ENCODE results near the gene LRRFIP1. TPM values are rescaled to one million over a fixed set of nuclear protein-coding genes. Genes with fewer than 3 reads are reported as not detected.

Gene LRRFIP1
- polyA plus RNA-seq, 1 donor from 2014 or later, result 96.3 TPM

DNA sequence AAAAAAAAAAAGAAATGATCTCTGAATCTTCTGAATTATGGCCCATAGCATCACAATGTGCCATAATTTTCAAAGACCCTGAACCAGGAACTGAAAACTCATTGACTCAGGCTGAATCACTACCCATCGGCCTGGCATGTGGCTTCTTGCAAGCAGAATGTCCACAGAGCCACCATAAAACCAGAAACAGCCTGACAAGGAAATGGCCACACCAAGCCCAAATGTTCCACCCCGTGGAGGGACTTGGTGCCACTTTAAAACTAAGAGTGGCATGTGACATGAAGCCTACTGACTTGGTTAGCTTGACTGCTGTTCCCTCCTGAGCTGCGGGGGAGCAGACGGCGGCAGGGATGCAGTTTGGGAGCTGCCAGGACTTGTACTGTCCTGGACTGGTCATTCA lies 100.0 kb downstream of the LRRFIP1 start:
- no peak overlapping the region for H3K4me3 ChIP-seq (ENCODE audit: low read length)
- no peak overlapping the region for H3K27ac ChIP-seq (ENCODE audit: low read length)
- no peaks in the 10 kb centered on the region for H4K20me1 ChIP-seq (ENCODE audit: insufficient read depth)
- no peak overlapping the region for H3K4me2 ChIP-seq (ENCODE audit: low read length)
- H3K9me2 ChIP-seq (ENCODE audit: insufficient read depth, low read length), result no peaks in the 10 kb centered on the region
- no peaks in the 10 kb centered on the region for H3K27me3 ChIP-seq (ENCODE audit: insufficient read depth, low read depth, low read length)
- no peak overlapping the region for H3K9ac ChIP-seq (ENCODE audit: low read length)
- no peaks in the 10 kb centered on the region for H3F3A ChIP-seq (ENCODE audit: insufficient read depth, low read length, poor library complexity, severe bottlenecking)
- TF ChIP-seq TAF1 (IDR thresholded peaks at IDR 0.05; ENCODE audit: low read depth) (no peak), SMC3 (conservative IDR thresholded peaks at IDR 0.05; ENCODE audit: poor library complexity) (no peak), POLR2AphosphoS5 (IDR thresholded peaks at IDR 0.05) (no peak), EZH2 (IDR thresholded peaks at IDR 0.05; ENCODE audit: borderline replicate concordance, insufficient read depth, low read length, poor library complexity, severe bottlenecking) (no peak), RAD21 (conservative IDR thresholded peaks at IDR 0.05) (no peak), MXI1 (conservative IDR thresholded peaks at IDR 0.05; ENCODE audit: poor library complexity, severe bottlenecking) (no peak), EP300 (conservative IDR thresholded peaks at IDR 0.05; ENCODE audit: poor library complexity, severe bottlenecking) (no peak)
- TF ChIP-seq, protein P1, sequence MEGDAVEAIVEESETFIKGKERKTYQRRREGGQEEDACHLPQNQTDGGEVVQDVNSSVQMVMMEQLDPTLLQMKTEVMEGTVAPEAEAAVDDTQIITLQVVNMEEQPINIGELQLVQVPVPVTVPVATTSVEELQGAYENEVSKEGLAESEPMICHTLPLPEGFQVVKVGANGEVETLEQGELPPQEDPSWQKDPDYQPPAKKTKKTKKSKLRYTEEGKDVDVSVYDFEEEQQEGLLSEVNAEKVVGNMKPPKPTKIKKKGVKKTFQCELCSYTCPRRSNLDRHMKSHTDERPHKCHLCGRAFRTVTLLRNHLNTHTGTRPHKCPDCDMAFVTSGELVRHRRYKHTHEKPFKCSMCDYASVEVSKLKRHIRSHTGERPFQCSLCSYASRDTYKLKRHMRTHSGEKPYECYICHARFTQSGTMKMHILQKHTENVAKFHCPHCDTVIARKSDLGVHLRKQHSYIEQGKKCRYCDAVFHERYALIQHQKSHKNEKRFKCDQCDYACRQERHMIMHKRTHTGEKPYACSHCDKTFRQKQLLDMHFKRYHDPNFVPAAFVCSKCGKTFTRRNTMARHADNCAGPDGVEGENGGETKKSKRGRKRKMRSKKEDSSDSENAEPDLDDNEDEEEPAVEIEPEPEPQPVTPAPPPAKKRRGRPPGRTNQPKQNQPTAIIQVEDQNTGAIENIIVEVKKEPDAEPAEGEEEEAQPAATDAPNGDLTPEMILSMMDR (IDR thresholded peaks at IDR 0.05; ENCODE audit: poor library complexity, severe bottlenecking), result no peak
- TF ChIP-seq, protein P2, sequence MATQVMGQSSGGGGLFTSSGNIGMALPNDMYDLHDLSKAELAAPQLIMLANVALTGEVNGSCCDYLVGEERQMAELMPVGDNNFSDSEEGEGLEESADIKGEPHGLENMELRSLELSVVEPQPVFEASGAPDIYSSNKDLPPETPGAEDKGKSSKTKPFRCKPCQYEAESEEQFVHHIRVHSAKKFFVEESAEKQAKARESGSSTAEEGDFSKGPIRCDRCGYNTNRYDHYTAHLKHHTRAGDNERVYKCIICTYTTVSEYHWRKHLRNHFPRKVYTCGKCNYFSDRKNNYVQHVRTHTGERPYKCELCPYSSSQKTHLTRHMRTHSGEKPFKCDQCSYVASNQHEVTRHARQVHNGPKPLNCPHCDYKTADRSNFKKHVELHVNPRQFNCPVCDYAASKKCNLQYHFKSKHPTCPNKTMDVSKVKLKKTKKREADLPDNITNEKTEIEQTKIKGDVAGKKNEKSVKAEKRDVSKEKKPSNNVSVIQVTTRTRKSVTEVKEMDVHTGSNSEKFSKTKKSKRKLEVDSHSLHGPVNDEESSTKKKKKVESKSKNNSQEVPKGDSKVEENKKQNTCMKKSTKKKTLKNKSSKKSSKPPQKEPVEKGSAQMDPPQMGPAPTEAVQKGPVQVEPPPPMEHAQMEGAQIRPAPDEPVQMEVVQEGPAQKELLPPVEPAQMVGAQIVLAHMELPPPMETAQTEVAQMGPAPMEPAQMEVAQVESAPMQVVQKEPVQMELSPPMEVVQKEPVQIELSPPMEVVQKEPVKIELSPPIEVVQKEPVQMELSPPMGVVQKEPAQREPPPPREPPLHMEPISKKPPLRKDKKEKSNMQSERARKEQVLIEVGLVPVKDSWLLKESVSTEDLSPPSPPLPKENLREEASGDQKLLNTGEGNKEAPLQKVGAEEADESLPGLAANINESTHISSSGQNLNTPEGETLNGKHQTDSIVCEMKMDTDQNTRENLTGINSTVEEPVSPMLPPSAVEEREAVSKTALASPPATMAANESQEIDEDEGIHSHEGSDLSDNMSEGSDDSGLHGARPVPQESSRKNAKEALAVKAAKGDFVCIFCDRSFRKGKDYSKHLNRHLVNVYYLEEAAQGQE (IDR thresholded peaks at IDR 0.05; ENCODE audit: borderline replicate concordance), result no peak
- H3K36me3 ChIP-seq (ENCODE audit: insufficient read depth, low read length), result no peaks in the 10 kb centered on the region
- H3K9me3 ChIP-seq (ENCODE audit: low read length), result no peaks in the 10 kb centered on the region
- no peak overlapping the region for H2AFZ ChIP-seq (ENCODE audit: low read depth, low read length)
- no peaks in the 10 kb centered on the region for H3K79me2 ChIP-seq (replicated peaks; ENCODE audit: insufficient read depth, low read length)

DNA sequence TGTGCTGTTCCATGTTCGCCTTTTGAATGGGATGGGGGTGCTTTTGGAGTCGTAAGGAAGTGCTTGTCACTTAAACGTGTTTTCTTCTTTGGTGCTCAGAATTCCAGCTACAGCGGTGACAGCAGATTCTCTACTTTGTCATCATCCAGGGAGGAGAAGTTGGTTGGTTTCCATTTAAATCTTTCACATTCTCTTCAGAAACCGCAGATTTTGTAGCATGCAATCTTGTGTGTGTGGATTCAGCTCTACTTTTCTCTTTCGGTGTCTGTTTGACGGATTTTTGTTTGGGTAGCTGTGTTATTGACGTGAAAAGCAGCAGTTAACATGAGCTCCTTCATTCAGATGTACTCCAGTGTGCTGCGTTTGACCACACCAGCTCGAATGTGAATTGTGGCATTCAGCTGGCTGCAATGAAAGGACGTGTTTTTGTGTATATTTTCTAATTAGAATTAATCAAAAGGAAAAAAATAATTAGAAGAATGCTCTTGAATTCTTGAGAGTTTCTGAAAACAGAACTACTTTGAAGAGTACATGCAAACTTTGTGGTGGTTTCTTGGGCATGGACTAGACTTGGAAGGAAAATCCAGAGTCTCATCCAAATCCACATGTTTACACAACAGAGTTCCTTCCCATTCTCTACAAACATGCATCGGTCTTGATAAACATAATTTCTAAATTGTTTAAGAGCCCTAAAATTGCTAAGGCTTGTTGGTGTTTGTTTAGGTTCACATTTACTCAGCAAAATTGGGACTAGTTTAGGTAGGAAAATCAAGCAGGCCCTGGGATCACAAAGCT lies 102.5 kb downstream of the LRRFIP1 start:
- Histone ChIP-seq H3K9ac (ENCODE audit: low read length) (no peak overlapping the region), H3K4me2 (ENCODE audit: low read length) (no peak overlapping the region)

More for the DNA sequence above, 102.5 kb downstream of the LRRFIP1 start:
- no peak overlapping the region for H3K4me3 ChIP-seq (ENCODE audit: low read length)
- H3F3A ChIP-seq (ENCODE audit: insufficient read depth, low read length, poor library complexity, severe bottlenecking), result no peaks in the 10 kb centered on the region
- H4K20me1 ChIP-seq (ENCODE audit: insufficient read depth), result no peaks in the 10 kb centered on the region
- H3K9me2 ChIP-seq (ENCODE audit: insufficient read depth, low read length), result no peaks in the 10 kb centered on the region
- no peak overlapping the region for H2AFZ ChIP-seq (ENCODE audit: low read depth, low read length)
- no peaks in the 10 kb centered on the region for H3K9me3 ChIP-seq (ENCODE audit: low read length)
- H3K27me3 ChIP-seq (ENCODE audit: insufficient read depth, low read depth, low read length), result no peaks in the 10 kb centered on the region
- no peaks in the 10 kb centered on the region for H3K79me2 ChIP-seq (replicated peaks; ENCODE audit: insufficient read depth, low read length)
- H3K36me3 ChIP-seq (ENCODE audit: insufficient read depth, low read length), result no peaks in the 10 kb centered on the region
- no peak overlapping the region for H3K27ac ChIP-seq (ENCODE audit: low read length)
- TF ChIP-seq EP300 (conservative IDR thresholded peaks at IDR 0.05; ENCODE audit: poor library complexity, severe bottlenecking) (no peak), POLR2AphosphoS5 (IDR thresholded peaks at IDR 0.05) (no peak)
